HEK293T (cell line): Measurements from ENCODE around the gene IQSEC1.

ENCODE experiments used
- CTBP1 ChIP-seq: fragments of 450-650 bp; IDR thresholded peaks from 2 replicates; pipeline ENCODE4 v1.6.1; 2016; ENCODE audit warnings: borderline replicate concordance
- FOXM1 ChIP-seq: fragments of 450-650 bp; IDR thresholded peaks from 2 replicates; pipeline ENCODE4 v1.6.1; 2017; ENCODE audit warnings: mild to moderate bottlenecking, borderline replicate concordance
- SUZ12 ChIP-seq: fragments of 450-650 bp; IDR thresholded peaks from 2 replicates; pipeline ENCODE4 v1.6.1; 2016; ENCODE audit warnings: mild to moderate bottlenecking
- TF ChIP-seq, protein P1 (sequence below): fragments of 450-650 bp; IDR thresholded peaks from 2 replicates; pipeline ENCODE4 v1.6.1; 2016

DNA sequence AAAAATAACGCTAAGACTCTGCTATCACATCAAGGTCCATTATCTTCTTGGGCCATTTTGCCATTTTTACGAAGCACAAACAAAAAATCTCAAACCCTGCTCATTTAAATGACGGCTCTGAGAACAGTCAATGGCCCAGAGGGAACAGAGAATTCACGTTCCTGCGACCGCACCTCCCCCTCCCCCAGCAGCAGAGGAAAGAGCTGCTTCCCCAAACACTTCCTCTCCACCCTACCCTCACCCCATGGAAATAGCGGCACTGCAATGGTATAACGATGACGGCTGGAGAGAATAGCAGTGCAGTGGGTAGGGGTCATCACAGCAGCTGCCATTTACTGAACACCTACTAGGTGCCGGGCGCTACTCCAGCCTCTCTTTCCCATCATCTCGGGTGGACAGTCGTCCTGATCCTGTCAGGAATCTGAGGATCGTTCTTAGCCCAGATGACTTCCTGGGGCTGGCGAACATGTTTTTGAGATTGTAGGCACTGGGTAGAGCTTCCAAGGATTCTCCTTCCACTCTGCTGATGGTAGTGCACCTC is 113.3 kb downstream of the IQSEC1 start:
- TF ChIP-seq, protein P1, sequence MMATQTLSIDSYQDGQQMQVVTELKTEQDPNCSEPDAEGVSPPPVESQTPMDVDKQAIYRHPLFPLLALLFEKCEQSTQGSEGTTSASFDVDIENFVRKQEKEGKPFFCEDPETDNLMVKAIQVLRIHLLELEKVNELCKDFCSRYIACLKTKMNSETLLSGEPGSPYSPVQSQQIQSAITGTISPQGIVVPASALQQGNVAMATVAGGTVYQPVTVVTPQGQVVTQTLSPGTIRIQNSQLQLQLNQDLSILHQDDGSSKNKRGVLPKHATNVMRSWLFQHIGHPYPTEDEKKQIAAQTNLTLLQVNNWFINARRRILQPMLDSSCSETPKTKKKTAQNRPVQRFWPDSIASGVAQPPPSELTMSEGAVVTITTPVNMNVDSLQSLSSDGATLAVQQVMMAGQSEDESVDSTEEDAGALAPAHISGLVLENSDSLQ = no peak
- no peak for TF ChIP-seq CTBP1
- no peak for TF ChIP-seq SUZ12
- TF ChIP-seq FOXM1 = no peak
